H1 (cell line): ENCODE results near the gene ARV1. TPM values are rescaled to one million over a fixed set of nuclear protein-coding genes. Genes with fewer than 3 reads are reported as not detected.

ENCODE experiments used
- CTCF ChIA-PET: fragments of 300-600 bp; sonication (Branson Sonifier 250); formaldehyde crosslinking; loops from one replicate; lab custom pipeline; 2021; ENCODE audit not compliant: partially characterized antibody; lab: Charles Lee
- POLR2A ChIA-PET: fragments of 300-600 bp; sonication (Branson Sonifier 250); formaldehyde crosslinking; loops from one replicate; lab custom pipeline; 2021; ENCODE audit warnings: inconsistent platforms; ENCODE audit not compliant: partially characterized antibody; lab: Charles Lee
- DNase-seq, 2 experiments: peaks; one replicate each; pipeline versions ENCODE4 v3.0.0 to v3.0.0-alpha.2; 2010 to 2022; ENCODE audit warnings: low spot score in 2 of 2, low read depth in 1 of 2, mixed read lengths in 1 of 2
- FAIRE-seq: peaks from 2 replicates; lab custom pipeline; 2011; peaks lifted over from hg19 to GRCh38; lab: Jason Lieb, UNC
- H2AFZ ChIP-seq: 2 replicates; pipeline ENCODE4 v1.8.1; 2012; ENCODE audit warnings: low read length, inconsistent platforms
- H2AK5ac ChIP-seq: 2 replicates; pipeline ENCODE4 v1.6.1; 2013; ENCODE audit warnings: low read depth, low read length
- H2BK120ac ChIP-seq: replicated peaks from 2 replicates; pipeline ENCODE3; 2013; ENCODE audit warnings: low read depth, low read length, inconsistent platforms
- H2BK12ac ChIP-seq: 2 replicates; pipeline ENCODE4 v1.6.1; 2013; ENCODE audit warnings: low read depth, low read length
- H2BK15ac ChIP-seq: 2 replicates; pipeline ENCODE4 v1.6.1; 2013; ENCODE audit warnings: low read length
- H2BK20ac ChIP-seq: 2 replicates; pipeline ENCODE4 v1.6.1; 2013; ENCODE audit warnings: low read length
- H2BK5ac ChIP-seq: 2 replicates; pipeline ENCODE4 v1.6.1; 2013; ENCODE audit warnings: low read depth, low read length
- H3K14ac ChIP-seq: 2 replicates; pipeline ENCODE4 v1.6.1; 2013; ENCODE audit warnings: inconsistent platforms; ENCODE audit not compliant: insufficient read length
- H3K18ac ChIP-seq: 2 replicates; pipeline ENCODE4 v1.6.1; 2013; ENCODE audit warnings: low read length; ENCODE audit errors: extremely low read depth
- H3K23ac ChIP-seq: 2 replicates; pipeline ENCODE4 v1.6.1; 2013; ENCODE audit warnings: inconsistent platforms; ENCODE audit not compliant: insufficient read length
- H3K23me2 ChIP-seq: 2 replicates; pipeline ENCODE4 v1.6.1; 2013; ENCODE audit warnings: low read depth, low read length
- H3K27ac ChIP-seq: 2 replicates; pipeline ENCODE4 v1.6.1; 2011; ENCODE audit warnings: low read depth, low read length, inconsistent platforms
- H3K27me3 ChIP-seq, 4 experiments: replicated peaks in 1 of 4; 1 replicate in 1 of 4; 2 replicates in 3 of 4; pipeline versions ENCODE4 v1.6.1 to v1.8.1; 2011 to 2013; ENCODE audit warnings: low read length in 3 of 4, mild to moderate bottlenecking in 3 of 4, inconsistent platforms in 2 of 4, mixed read lengths in 2 of 4, moderate library complexity in 1 of 4; ENCODE audit not compliant: control insufficient read depth in 3 of 4, insufficient read depth in 3 of 4; ENCODE audit errors: extremely low read depth in 1 of 4
- H3K36me3 ChIP-seq, 4 experiments: 2 replicates each; pipeline versions ENCODE4 v1.6.1 to v1.8.1; 2011 to 2013; ENCODE audit warnings: mild to moderate bottlenecking in 4 of 4, low read length in 3 of 4, moderate library complexity in 2 of 4, control low read depth in 1 of 4, inconsistent platforms in 1 of 4; ENCODE audit not compliant: insufficient read depth in 4 of 4, control insufficient read depth in 2 of 4
- H3K4ac ChIP-seq: replicated peaks from 2 replicates; pipeline ENCODE3; 2013; ENCODE audit warnings: low read length, low read depth, mixed read lengths, inconsistent platforms; ENCODE audit not compliant: insufficient read length
- H3K4me1 ChIP-seq, 4 experiments: replicated peaks in 1 of 4; 1 replicate in 1 of 4; 2 replicates in 3 of 4; pipeline versions ENCODE4 v1.6.1 to v1.8.1; 2011 to 2013; ENCODE audit warnings: low read length in 3 of 4, inconsistent platforms in 2 of 4, mixed read lengths in 1 of 4; ENCODE audit not compliant: insufficient read depth in 4 of 4, control insufficient read depth in 3 of 4
- H3K4me2 ChIP-seq, 2 experiments: 2 replicates each; pipeline versions ENCODE4 v1.6.1 to v1.8.1; 2011 to 2013; ENCODE audit warnings: low read depth in 2 of 2, low read length in 2 of 2, control low read depth in 1 of 2, inconsistent platforms in 1 of 2, mild to moderate bottlenecking in 1 of 2; ENCODE audit not compliant: insufficient read depth in 1 of 2
- H3K4me3 ChIP-seq, 4 experiments: fragments of 200-600, 300-600 bp in 1 of 4; sonication (generic), shearing (Covaris generic), sonication (Bioruptor Twin) in 1 of 4; 2 replicates each; pipeline versions ENCODE4 v1.5.1 to v1.8.1; 2011 to 2016; ENCODE audit warnings: low read length in 4 of 4, low read depth in 3 of 4, control low read depth in 2 of 4, inconsistent platforms in 2 of 4, mild to moderate bottlenecking in 2 of 4, mixed read lengths in 1 of 4, moderate library complexity in 1 of 4; ENCODE audit not compliant: insufficient read depth in 2 of 4; ENCODE audit errors: extremely low read depth in 1 of 4
- H3K56ac ChIP-seq: replicated peaks from 2 replicates; pipeline ENCODE3; 2013; ENCODE audit warnings: low read depth, mild to moderate bottlenecking, mixed read lengths, low read length, inconsistent platforms; ENCODE audit not compliant: insufficient read length
- H3K79me1 ChIP-seq: 2 replicates; pipeline ENCODE4 v1.6.1; 2013; ENCODE audit warnings: low read depth, low read length, control low read depth
- H3K79me2 ChIP-seq, 2 experiments: 2 replicates each; pipeline versions ENCODE4 v1.6.1 to v1.8.1; 2012 to 2013; ENCODE audit warnings: low read length in 2 of 2, mild to moderate bottlenecking in 2 of 2, inconsistent platforms in 1 of 2; ENCODE audit not compliant: insufficient read depth in 2 of 2, control insufficient read depth in 1 of 2
- H3K9ac ChIP-seq, 4 experiments: replicated peaks in 1 of 4; 1 replicate in 1 of 4; 2 replicates in 3 of 4; pipeline versions ENCODE4 v1.6.1 to v1.8.1; 2011 to 2013; ENCODE audit warnings: low read depth in 3 of 4, low read length in 3 of 4, control low read depth in 2 of 4, mild to moderate bottlenecking in 2 of 4, moderate library complexity in 2 of 4, inconsistent platforms in 1 of 4; ENCODE audit errors: extremely low read depth in 1 of 4
- H3K9me3 ChIP-seq, 2 experiments: 2 replicates each; pipeline versions ENCODE4 v1.6.1 to v1.8.1; 2012 to 2013; ENCODE audit warnings: mild to moderate bottlenecking in 2 of 2, moderate library complexity in 2 of 2, control low read depth in 1 of 2, inconsistent platforms in 1 of 2, low read depth in 1 of 2, low read length in 1 of 2, mixed read lengths in 1 of 2; ENCODE audit not compliant: insufficient read depth in 2 of 2
- H4K20me1 ChIP-seq, 2 experiments: replicated peaks in 1 of 2; 2 replicates each; pipeline versions ENCODE3 to v1.8.1; 2011 to 2013; ENCODE audit warnings: inconsistent platforms in 2 of 2, low read length in 2 of 2, mild to moderate bottlenecking in 1 of 2; ENCODE audit not compliant: insufficient read depth in 2 of 2, control insufficient read depth in 1 of 2
- H4K5ac ChIP-seq: 2 replicates; pipeline ENCODE4 v1.6.1; 2013; ENCODE audit warnings: low read length, low read depth, mixed read lengths, inconsistent platforms; ENCODE audit not compliant: insufficient read length
- H4K8ac ChIP-seq: 2 replicates; pipeline ENCODE4 v1.8.0; 2013; ENCODE audit warnings: mild to moderate bottlenecking, moderate library complexity, low read length, inconsistent platforms; ENCODE audit not compliant: insufficient read depth; ENCODE audit errors: extremely low read depth
- H4K91ac ChIP-seq: replicated peaks from 2 replicates; pipeline ENCODE3; 2013; ENCODE audit warnings: low read length, mixed read lengths, inconsistent platforms; ENCODE audit not compliant: insufficient read length
- BRCA1 ChIP-seq: IDR thresholded peaks from 2 replicates; pipeline ENCODE4 v1.6.1; 2012; ENCODE audit warnings: low read depth, low read length, improper control_type of control experiment
- CBX8 ChIP-seq: fragments of 300-800, 300-1000 bp; sonication (generic); IDR thresholded peaks from 2 replicates; pipeline ENCODE4 v1.7.1; 2016; ENCODE audit warnings: low read depth, low read length, borderline replicate concordance
- CTBP2 ChIP-seq: IDR thresholded peaks from 2 replicates; pipeline ENCODE4 v1.7.0; 2011; ENCODE audit warnings: borderline replicate concordance, mild to moderate bottlenecking, moderate library complexity, mixed read lengths, low read length; ENCODE audit not compliant: insufficient read depth, insufficient read length
- GABPA ChIP-seq: IDR thresholded peaks from 2 replicates; pipeline ENCODE4 v1.6.1; 2011; ENCODE audit warnings: mild to moderate bottlenecking, low read length, moderate library complexity, borderline replicate concordance; ENCODE audit not compliant: insufficient read depth
- HDAC2 ChIP-seq, 2 experiments: fragments of 300-600 bp in 1 of 2; sonication (generic) in 1 of 2; IDR thresholded peaks; 2 replicates each; pipeline ENCODE4 v1.6.1; 2011 to 2012; ENCODE audit warnings: low read depth in 2 of 2, low read length in 2 of 2, mild to moderate bottlenecking in 2 of 2, moderate library complexity in 2 of 2, borderline replicate concordance in 1 of 2, inconsistent platforms in 1 of 2
- HDAC6 ChIP-seq: IDR thresholded peaks from one replicate; pipeline ENCODE4 v1.7.1; 2012; ENCODE audit warnings: low read depth, mild to moderate bottlenecking, inconsistent platforms, low read length, moderate library complexity
- SIRT6 ChIP-seq: IDR thresholded peaks from one replicate; pipeline ENCODE4 v1.7.1; 2012; ENCODE audit warnings: low read length, inconsistent platforms
- SIX5 ChIP-seq: IDR thresholded peaks from 2 replicates; pipeline ENCODE4 v1.6.1; 2011; ENCODE audit warnings: mild to moderate bottlenecking, low read depth, low read length
- SP1 ChIP-seq: IDR thresholded peaks from 2 replicates; pipeline ENCODE4 v1.6.1; 2011; ENCODE audit warnings: low read depth, low read length
- SP4 ChIP-seq: IDR thresholded peaks from 2 replicates; pipeline ENCODE4 v1.6.1; 2012; ENCODE audit warnings: low read length, inconsistent platforms
- TBP ChIP-seq: IDR thresholded peaks from 2 replicates; pipeline ENCODE4 v1.6.1; 2011; ENCODE audit warnings: low read depth, low read length, improper control_type of control experiment
- TEAD4 ChIP-seq: IDR thresholded peaks from 2 replicates; pipeline ENCODE4 v1.6.1; 2012; ENCODE audit warnings: low read depth, low read length, inconsistent platforms, mixed read lengths
- WGBS, 2 experiments: shearing (Covaris generic) in 1 of 2; methylation state at CpG; one replicate each; pipeline versions ENCODE4 v1.1.6 to v1.1.7; 2013 to 2015; ENCODE audit warnings: low lambda C conversion rate in 2 of 2, mixed read lengths in 2 of 2, inconsistent platforms in 1 of 2, low coverage in 1 of 2, missing lambda C conversion rate in 1 of 2; ENCODE audit not compliant: insufficient replicate concordance in 2 of 2, insufficient coverage in 1 of 2, insufficient read length in 1 of 2; ENCODE audit errors: extremely low coverage in 1 of 2, missing lambda C conversion rate in 1 of 2; 5-methylcytosine and 5-hydroxymethylcytosine counted together
- polyA plus RNA-seq, 7 experiments: library from polyadenylated mRNA; depleted of rRNA in 3 of 7; stranded (reverse) in 5 of 7; unstranded in 2 of 7; fragments of >200 nt in 5 of 7; fragments of 200-250 nt in 2 of 7; gene quantifications; 1 replicate in 5 of 7; 2 replicates in 1 of 7; 4 replicates in 1 of 7; pipeline versions ENCODE4 v1.2.1 to v1.2.3, GENCODE V29; 2011 to 2013; ENCODE audit warnings: missing spikeins in 2 of 7, mixed read lengths in 2 of 7
- total RNA-seq: library from RNA; stranded (reverse); fragmentation: NEBNext Ultra II Directional; extraction: Animal tissue kit (Norgen Biotek cat#: 25700); gene quantifications from 2 replicates; pipeline ENCODE4 v1.2.1, GENCODE V29; 2021
- TF ChIP-seq, protein P1 (sequence below): IDR thresholded peaks from 2 replicates; pipeline ENCODE4 v1.6.1; 2012; ENCODE audit warnings: inconsistent platforms

The ARV1 gene
- total and polyA plus RNA-seq, 2 of the 8 experiments (the other 6 are each of a cell fraction or from before 2014, with no cell fraction given), result 13.1 to 13.4 TPM

DNA sequence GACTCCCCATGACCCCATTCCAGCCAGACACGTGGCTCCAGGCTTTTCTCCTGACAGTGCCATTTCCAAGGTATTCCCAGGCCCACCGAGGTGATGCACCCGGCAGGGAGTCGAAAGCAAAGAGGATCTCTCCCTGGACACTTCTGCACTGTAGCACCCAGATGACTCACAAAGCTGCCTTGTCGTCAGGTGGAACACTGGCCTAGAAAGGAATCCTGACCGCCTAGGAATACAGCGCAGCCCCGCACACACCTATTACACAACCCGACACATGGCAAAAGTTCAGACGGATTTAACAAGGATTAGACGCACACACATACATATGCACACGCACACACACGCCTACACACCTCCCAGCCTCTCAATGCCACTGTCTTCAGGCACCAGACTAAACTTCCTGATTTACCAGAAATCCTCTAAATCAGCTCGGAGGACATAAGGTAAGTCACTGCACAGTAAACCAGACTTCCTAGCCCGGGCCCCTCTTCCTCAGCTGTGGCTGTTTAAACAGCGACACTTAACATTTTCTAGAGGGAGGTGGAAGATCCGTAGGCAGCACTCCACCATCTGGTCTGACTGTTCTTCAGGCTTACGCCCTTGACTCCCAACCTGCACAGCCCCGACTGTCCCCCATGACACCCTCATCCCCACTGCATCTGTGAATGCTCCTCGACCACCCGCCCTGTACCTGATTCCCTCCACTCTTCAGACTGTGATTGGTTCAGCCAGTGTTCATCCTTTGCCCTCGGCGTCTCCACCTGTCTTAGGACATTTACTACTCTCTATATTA lies 48.4 kb downstream of the ARV1 start:
- no peak overlapping the region for H2BK15ac ChIP-seq
- H3K14ac ChIP-seq, result no peak overlapping the region
- no peak overlapping the region for H4K8ac ChIP-seq
- H3K23me2 ChIP-seq, result no peaks in the 10 kb centered on the region; the same call in 1 of the 2 replicates
- no peak overlapping the region for H3K4ac ChIP-seq
- no peak overlapping the region for H3K23ac ChIP-seq
- no peak overlapping the region for H3K4me3 ChIP-seq
- H3K18ac ChIP-seq, result no peak overlapping the region
- no peak overlapping the region for H2BK5ac ChIP-seq
- no peak overlapping the region for H2AFZ ChIP-seq
- H3K36me3 ChIP-seq, result no peaks in the 10 kb centered on the region
- ChIA-PET CTCF (interaction anchor here (1.5 kb wide), 1 partner anchor 13 kb away, joined by 6 read pairs; the partner anchor contains the start of gene FAM89A), POLR2A (no interaction called here)
- WGBS, 2 experiments, result 89% methylated on average over 23 of the region's 23 CpGs; no CpG with 5 or more reads in 1 of the 2 experiments
- H3K9me3 ChIP-seq, result no peaks in the 10 kb centered on the region
- H3K79me2 ChIP-seq, result no peaks in the 10 kb centered on the region
- H2BK12ac ChIP-seq, result 0 out of 2 replicates have a peak overlapping the region, but pooled peaks have one; percentile 27
- H4K5ac ChIP-seq, result no peak overlapping the region
- H2BK20ac ChIP-seq, result no peak overlapping the region
- no peaks in the 10 kb centered on the region for H4K20me1 ChIP-seq
- H3K4me1 ChIP-seq, result no peaks in the 10 kb centered on the region
- no peak overlapping the region for H4K91ac ChIP-seq
- no peak overlapping the region for H2BK120ac ChIP-seq
- H3K79me1 ChIP-seq, result no peaks in the 10 kb centered on the region
- H3K27ac ChIP-seq, result no peak overlapping the region
- H2AK5ac ChIP-seq, result no peak overlapping the region
- no peaks in the 10 kb centered on the region; a peak in 3 of 7 replicates for H3K27me3 ChIP-seq
- H3K56ac ChIP-seq, result no peak overlapping the region
- DNase-seq (no peak), FAIRE-seq (no peak)
- H3K9ac ChIP-seq, result no peak overlapping the region
- no peak overlapping the region for H3K4me2 ChIP-seq
- TF ChIP-seq SP1 (no peak), TEAD4 (no peak), HDAC6 (no peak), GABPA (no peak), BRCA1 (no peak), SIRT6 (no peak), SP4 (no peak), HDAC2 (IDR thresholded peaks at IDR 0.05; ENCODE audit: borderline replicate concordance in 1 of 2, low read depth in 2 of 2, low read length in 2 of 2) (no peak), CTBP2 (no peak), TBP (no peak), CBX8 (no peak), SIX5 (no peak)
- TF ChIP-seq, protein P1, sequence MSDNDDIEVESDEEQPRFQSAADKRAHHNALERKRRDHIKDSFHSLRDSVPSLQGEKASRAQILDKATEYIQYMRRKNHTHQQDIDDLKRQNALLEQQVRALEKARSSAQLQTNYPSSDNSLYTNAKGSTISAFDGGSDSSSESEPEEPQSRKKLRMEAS, result no peak
